ENCODE data around the gene PTPN6. TPM values are rescaled to one million over a fixed set of nuclear protein-coding genes. Genes with fewer than 3 reads are reported as not detected.

PTPN6 gene
- total and polyA plus RNA-seq, 2 of the 8 experiments (the other 6 are each of a cell fraction or from before 2014, with no cell fraction given) = 16.3 to 28.4 TPM

DNA sequence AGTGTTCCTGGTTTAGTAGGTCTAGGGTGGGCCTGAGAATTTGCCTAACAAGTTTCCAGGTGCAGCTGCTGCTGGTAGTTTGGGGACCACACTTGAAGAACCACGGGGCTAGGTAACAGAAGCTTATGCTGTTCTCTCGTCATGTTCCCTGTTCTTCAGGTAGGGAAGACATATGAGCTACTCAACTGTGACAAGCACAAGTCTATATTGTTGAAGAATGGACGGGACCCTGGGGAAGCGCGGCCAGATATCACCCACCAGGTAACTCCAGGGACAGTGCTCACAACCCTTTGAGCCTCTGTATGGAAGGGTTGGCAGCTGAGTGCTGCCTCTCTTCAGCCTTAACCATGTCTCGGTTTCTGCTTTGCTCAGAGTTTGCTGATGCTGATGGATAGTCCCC is 23.0 kb downstream of the PTPN6 start (continued):
- TF ChIP-seq GTF2F1 (IDR thresholded peaks at IDR 0.05; ENCODE audit: borderline replicate concordance, low read depth, low read length) = no peak
- no peak for TF ChIP-seq BACH1 (IDR thresholded peaks at IDR 0.05; ENCODE audit: low read length)
